GM23338 (cell line): ENCODE results near the gene GPN2. TPM values are rescaled to one million over a fixed set of nuclear protein-coding genes. Genes with fewer than 3 reads are reported as not detected.

ENCODE experiments used
- ATAC-seq: fragments of 200-7000 bp; cut with Tn5 transposase; 3 replicates; pipeline ENCODE4 v1.9.1; 2020
- DNase-seq: peaks from one replicate; pipeline ENCODE4 v3.0.0-alpha.2; 2015; ENCODE audit warnings: low spot score
- H2AFZ ChIP-seq: fragments of 200-600 bp; sonication (generic); 2 replicates; pipeline ENCODE4 v1.8.0; 2016; ENCODE audit warnings: antibody characterized with exemption, mild to moderate bottlenecking, moderate library complexity
- H3F3A ChIP-seq: fragments of 200-600 bp; sonication (generic); replicated peaks from 2 replicates; pipeline ENCODE4 v1.8.0; 2017; ENCODE audit warnings: antibody characterized with exemption, mixed run types, low read depth
- H3K27ac ChIP-seq: fragments of 200-600 bp; sonication (generic); 2 replicates; pipeline ENCODE4 v1.6.1; 2016; ENCODE audit warnings: low read depth
- H3K27me3 ChIP-seq: fragments of 200-600 bp; sonication (generic); 2 replicates; pipeline ENCODE4 v1.8.0; 2016; ENCODE audit warnings: mild to moderate bottlenecking, mixed run types, moderate library complexity; ENCODE audit not compliant: insufficient read depth
- H3K36me3 ChIP-seq: fragments of 200-600 bp; sonication (generic); 2 replicates; pipeline ENCODE4 v1.8.0; 2016; ENCODE audit warnings: mild to moderate bottlenecking; ENCODE audit not compliant: insufficient read depth
- H3K4me1 ChIP-seq: fragments of 200-600 bp; sonication (generic); 2 replicates; pipeline ENCODE4 v1.8.0; 2016; ENCODE audit warnings: mild to moderate bottlenecking, moderate library complexity; ENCODE audit not compliant: insufficient read depth
- H3K4me2 ChIP-seq: fragments of 200-600 bp; sonication (generic); 2 replicates; pipeline ENCODE4 v1.7.1; 2017; ENCODE audit warnings: mixed run types
- H3K4me3 ChIP-seq: fragments of 200-600 bp; sonication (generic); 2 replicates; pipeline ENCODE4 v1.6.1; 2016; ENCODE audit warnings: mixed run types
- H3K79me2 ChIP-seq: fragments of 200-600 bp; sonication (generic); replicated peaks from 2 replicates; pipeline ENCODE4 v1.8.0; 2017; ENCODE audit warnings: mild to moderate bottlenecking; ENCODE audit not compliant: insufficient read depth
- H3K9me2 ChIP-seq: fragments of 200-600 bp; sonication (generic); 2 replicates; pipeline ENCODE4 v1.8.0; 2017; ENCODE audit not compliant: insufficient read depth
- H4K20me1 ChIP-seq: fragments of 200-600 bp; sonication (generic); replicated peaks from 2 replicates; pipeline ENCODE4 v1.8.0; 2017; ENCODE audit warnings: mild to moderate bottlenecking; ENCODE audit not compliant: insufficient read depth
- H3K27ac Mint-ChIP-seq: 2 replicates; pipeline ENCODE4 v1.8.0; 2020; ENCODE audit warnings: inconsistent platforms, mild to moderate bottlenecking, moderate library complexity, mixed read lengths
- H3K27me3 Mint-ChIP-seq: 3 replicates; pipeline ENCODE4 v1.8.0; 2022; ENCODE audit warnings: low read depth, mild to moderate bottlenecking, moderate library complexity, mixed read lengths, inconsistent platforms; ENCODE audit not compliant: insufficient read depth, poor library complexity
- H3K36me3 Mint-ChIP-seq: 3 replicates; pipeline ENCODE4 v1.8.0; 2021; ENCODE audit warnings: low read depth, mild to moderate bottlenecking, inconsistent platforms, moderate library complexity, mixed read lengths
- H3K4me1 Mint-ChIP-seq: 3 replicates; pipeline ENCODE4 v1.8.0; 2020; ENCODE audit warnings: mild to moderate bottlenecking, inconsistent platforms, mixed read lengths
- H3K4me3 Mint-ChIP-seq: 3 replicates; pipeline ENCODE4 v1.8.0; 2021; ENCODE audit warnings: moderate library complexity, mild to moderate bottlenecking, inconsistent platforms, mixed read lengths
- H3K9me3 Mint-ChIP-seq: 3 replicates; pipeline ENCODE4 v1.8.0; 2020; ENCODE audit warnings: moderate library complexity, mild to moderate bottlenecking, inconsistent platforms, mixed read lengths
- CREB1 ChIP-seq: fragments of 250-450 bp; sonication (Bioruptor Pico); IDR thresholded peaks from 2 replicates; pipeline ENCODE4 v1.5.0; 2020; ENCODE audit warnings: low read depth, mild to moderate bottlenecking, moderate library complexity
- EZH2 ChIP-seq: fragments of 200-600 bp; sonication (generic); IDR thresholded peaks from one replicate; pipeline ENCODE4 v1.8.0; 2017; ENCODE audit warnings: antibody characterized with exemption, mild to moderate bottlenecking, low read depth; ENCODE audit not compliant: unreplicated experiment
- JUNB ChIP-seq: IDR thresholded peaks from one replicate; pipeline ENCODE4 v1.6.1; 2016; ENCODE audit warnings: antibody characterized with exemption; ENCODE audit not compliant: unreplicated experiment
- NANOG ChIP-seq: IDR thresholded peaks from 2 replicates; pipeline ENCODE4 v1.6.1; 2016; ENCODE audit warnings: antibody characterized with exemption, borderline replicate concordance
- POLR2AphosphoS5 ChIP-seq: IDR thresholded peaks from 2 replicates; pipeline ENCODE4 v1.6.1; 2016; ENCODE audit warnings: antibody characterized with exemption, low read depth
- STAT1 ChIP-seq: IDR thresholded peaks from one replicate; pipeline ENCODE4 v1.6.1; 2016; ENCODE audit warnings: antibody characterized with exemption; ENCODE audit not compliant: unreplicated experiment
- ZNF114 ChIP-seq: fragments of 250-450 bp; sonication (Bioruptor Pico); IDR thresholded peaks from 2 replicates; pipeline ENCODE4 v1.5.0; 2020; ENCODE audit warnings: mild to moderate bottlenecking, moderate library complexity
- ZNF331 ChIP-seq: fragments of 250-450 bp; sonication (Bioruptor Pico); IDR thresholded peaks from 2 replicates; pipeline ENCODE4 v1.5.0; 2020; ENCODE audit warnings: low read depth, mild to moderate bottlenecking, moderate library complexity
- polyA plus RNA-seq: library from polyadenylated mRNA; unstranded; fragments of >200 nt; fragmentation: Nextera tagmentation; extraction: Ambion mirVana; gene quantifications from 2 replicates; pipeline ENCODE4 v1.2.1, GENCODE V29; 2016
- total RNA-seq: library from RNA; depleted of rRNA; stranded (reverse); fragments of >200 nt; shearing (Covaris generic); gene quantifications from 2 replicates; pipeline ENCODE4 v1.2.3, GENCODE V29; 2014
- TF ChIP-seq, protein P1 (sequence below): fragments of 250-450 bp; sonication (Bioruptor Pico); IDR thresholded peaks from 2 replicates; pipeline ENCODE4 v1.5.0; 2020; ENCODE audit warnings: mild to moderate bottlenecking, moderate library complexity
- TF ChIP-seq, protein P2 (sequence below): IDR thresholded peaks from 2 replicates; pipeline ENCODE4 v1.6.1; 2016; ENCODE audit warnings: antibody characterized with exemption
- TF ChIP-seq, protein P3 (sequence below): IDR thresholded peaks from one replicate; pipeline ENCODE4 v1.6.1; 2018; ENCODE audit warnings: antibody characterized with exemption; ENCODE audit not compliant: unreplicated experiment

The GPN2 gene
- total and polyA plus RNA-seq, 2 experiments from 2014 or later: 10.1 to 19.4 TPM

DNA sequence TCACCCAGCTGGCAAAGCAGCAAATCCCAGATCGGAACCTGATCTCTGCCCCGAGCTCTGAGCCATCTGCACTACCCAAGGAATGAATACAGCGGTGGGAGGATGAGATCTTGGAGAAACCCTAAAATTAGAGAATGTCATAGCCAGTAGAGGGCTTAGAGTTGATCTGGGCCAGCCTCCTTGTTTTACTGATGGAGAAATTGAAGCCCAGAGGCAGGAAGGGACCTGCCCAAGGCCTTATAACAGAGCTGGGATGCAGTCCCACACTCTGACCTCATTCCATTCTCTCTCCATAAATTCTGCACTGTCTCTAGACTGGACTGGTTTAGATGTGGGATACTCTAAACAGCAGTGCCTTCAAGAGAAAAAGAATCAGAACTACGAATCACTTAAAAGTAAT lies 31.9 kb downstream of the GPN2 start (continued):
- TF ChIP-seq, protein P1, sequence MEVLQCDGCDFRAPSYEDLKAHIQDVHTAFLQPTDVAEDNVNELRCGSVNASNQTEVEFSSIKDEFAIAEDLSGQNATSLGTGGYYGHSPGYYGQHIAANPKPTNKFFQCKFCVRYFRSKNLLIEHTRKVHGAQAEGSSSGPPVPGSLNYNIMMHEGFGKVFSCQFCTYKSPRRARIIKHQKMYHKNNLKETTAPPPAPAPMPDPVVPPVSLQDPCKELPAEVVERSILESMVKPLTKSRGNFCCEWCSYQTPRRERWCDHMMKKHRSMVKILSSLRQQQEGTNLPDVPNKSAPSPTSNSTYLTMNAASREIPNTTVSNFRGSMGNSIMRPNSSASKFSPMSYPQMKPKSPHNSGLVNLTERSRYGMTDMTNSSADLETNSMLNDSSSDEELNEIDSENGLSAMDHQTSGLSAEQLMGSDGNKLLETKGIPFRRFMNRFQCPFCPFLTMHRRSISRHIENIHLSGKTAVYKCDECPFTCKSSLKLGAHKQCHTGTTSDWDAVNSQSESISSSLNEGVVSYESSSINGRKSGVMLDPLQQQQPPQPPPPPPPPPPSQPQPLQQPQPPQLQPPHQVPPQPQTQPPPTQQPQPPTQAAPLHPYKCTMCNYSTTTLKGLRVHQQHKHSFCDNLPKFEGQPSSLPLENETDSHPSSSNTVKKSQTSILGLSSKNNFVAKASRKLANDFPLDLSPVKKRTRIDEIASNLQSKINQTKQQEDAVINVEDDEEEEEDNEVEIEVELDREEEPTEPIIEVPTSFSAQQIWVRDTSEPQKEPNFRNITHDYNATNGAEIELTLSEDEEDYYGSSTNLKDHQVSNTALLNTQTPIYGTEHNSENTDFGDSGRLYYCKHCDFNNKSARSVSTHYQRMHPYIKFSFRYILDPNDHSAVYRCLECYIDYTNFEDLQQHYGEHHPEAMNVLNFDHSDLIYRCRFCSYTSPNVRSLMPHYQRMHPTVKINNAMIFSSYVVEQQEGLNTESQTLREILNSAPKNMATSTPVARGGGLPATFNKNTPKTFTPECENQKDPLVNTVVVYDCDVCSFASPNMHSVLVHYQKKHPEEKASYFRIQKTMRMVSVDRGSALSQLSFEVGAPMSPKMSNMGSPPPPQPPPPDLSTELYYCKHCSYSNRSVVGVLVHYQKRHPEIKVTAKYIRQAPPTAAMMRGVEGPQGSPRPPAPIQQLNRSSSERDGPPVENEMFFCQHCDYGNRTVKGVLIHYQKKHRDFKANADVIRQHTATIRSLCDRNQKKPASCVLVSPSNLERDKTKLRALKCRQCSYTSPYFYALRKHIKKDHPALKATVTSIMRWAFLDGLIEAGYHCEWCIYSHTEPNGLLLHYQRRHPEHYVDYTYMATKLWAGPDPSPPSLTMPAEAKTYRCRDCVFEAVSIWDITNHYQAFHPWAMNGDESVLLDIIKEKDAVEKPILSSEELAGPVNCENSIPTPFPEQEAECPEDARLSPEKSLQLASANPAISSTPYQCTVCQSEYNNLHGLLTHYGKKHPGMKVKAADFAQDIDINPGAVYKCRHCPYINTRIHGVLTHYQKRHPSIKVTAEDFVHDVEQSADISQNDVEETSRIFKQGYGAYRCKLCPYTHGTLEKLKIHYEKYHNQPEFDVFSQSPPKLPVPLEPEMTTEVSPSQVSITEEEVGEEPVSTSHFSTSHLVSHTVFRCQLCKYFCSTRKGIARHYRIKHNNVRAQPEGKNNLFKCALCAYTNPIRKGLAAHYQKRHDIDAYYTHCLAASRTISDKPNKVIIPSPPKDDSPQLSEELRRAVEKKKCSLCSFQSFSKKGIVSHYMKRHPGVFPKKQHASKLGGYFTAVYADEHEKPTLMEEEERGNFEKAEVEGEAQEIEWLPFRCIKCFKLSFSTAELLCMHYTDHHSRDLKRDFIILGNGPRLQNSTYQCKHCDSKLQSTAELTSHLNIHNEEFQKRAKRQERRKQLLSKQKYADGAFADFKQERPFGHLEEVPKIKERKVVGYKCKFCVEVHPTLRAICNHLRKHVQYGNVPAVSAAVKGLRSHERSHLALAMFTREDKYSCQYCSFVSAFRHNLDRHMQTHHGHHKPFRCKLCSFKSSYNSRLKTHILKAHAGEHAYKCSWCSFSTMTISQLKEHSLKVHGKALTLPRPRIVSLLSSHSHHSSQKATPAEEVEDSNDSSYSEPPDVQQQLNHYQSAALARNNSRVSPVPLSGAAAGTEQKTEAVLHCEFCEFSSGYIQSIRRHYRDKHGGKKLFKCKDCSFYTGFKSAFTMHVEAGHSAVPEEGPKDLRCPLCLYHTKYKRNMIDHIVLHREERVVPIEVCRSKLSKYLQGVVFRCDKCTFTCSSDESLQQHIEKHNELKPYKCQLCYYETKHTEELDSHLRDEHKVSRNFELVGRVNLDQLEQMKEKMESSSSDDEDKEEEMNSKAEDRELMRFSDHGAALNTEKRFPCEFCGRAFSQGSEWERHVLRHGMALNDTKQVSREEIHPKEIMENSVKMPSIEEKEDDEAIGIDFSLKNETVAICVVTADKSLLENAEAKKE (CRISPR knock-in tag): no peak
- TF ChIP-seq ZNF114: no peak

DNA sequence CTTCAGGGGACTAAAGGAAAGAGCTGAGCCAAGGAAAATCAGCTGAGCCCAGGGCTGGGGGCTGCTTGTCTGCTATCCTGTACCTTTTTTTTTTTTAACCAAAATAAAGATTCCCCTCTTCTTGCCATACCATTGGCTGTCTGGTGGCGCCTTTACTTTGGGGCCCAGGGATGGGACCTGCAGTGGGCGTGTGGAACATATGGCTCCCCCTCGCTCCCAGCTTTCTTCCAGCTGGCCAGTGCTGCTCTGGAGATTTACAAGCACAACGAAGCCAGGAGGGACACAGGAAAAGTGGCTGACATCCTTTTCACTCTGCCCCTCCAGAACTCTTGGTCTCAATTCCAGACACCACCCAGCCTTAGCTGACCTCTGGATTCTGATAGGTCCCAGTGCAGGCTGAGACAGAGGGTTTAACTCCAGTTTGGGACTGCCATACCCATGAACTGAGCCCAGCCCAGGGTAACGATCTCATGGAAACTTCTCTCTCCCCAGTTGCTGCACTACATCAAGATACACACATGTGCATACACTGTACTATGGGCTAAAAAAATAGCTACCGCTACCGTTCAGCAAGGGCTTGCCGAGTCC lies 32.5 kb downstream of the GPN2 start:
- no peaks in the 10 kb centered on the region for H3K9me3 Mint-ChIP-seq
- Histone ChIP-seq H3K4me1 (peaks cover 15% of the 10 kb centered on the region), H3K36me3 (no peaks in the 10 kb centered on the region), H2AFZ (no peak overlapping the region), H4K20me1 (no peaks in the 10 kb centered on the region), H3K4me2 (no peak overlapping the region), H3K4me3 (no peak overlapping the region), H3K79me2 (no peaks in the 10 kb centered on the region), H3K27me3 (no peaks in the 10 kb centered on the region), H3K27ac (no peak overlapping the region), H3K9me2 (no peaks in the 10 kb centered on the region), H3F3A (peaks cover 5% of the 10 kb centered on the region; the same call in 1 of the 2 replicates)
- H3K36me3 Mint-ChIP-seq: peaks cover 10% of the 10 kb centered on the region
- TF ChIP-seq ZNF331 (CRISPR knock-in tag): no peak
- TF ChIP-seq STAT1: no peak
- TF ChIP-seq ZNF114: no peak
- TF ChIP-seq POLR2AphosphoS5: no peak
- no peak for TF ChIP-seq CREB1
- TF ChIP-seq, protein P2, sequence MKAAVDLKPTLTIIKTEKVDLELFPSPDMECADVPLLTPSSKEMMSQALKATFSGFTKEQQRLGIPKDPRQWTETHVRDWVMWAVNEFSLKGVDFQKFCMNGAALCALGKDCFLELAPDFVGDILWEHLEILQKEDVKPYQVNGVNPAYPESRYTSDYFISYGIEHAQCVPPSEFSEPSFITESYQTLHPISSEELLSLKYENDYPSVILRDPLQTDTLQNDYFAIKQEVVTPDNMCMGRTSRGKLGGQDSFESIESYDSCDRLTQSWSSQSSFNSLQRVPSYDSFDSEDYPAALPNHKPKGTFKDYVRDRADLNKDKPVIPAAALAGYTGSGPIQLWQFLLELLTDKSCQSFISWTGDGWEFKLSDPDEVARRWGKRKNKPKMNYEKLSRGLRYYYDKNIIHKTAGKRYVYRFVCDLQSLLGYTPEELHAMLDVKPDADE: no peak
- no peak for TF ChIP-seq NANOG
- TF ChIP-seq EZH2: no peak
- TF ChIP-seq JUNB: no peak
- TF ChIP-seq, protein P3, sequence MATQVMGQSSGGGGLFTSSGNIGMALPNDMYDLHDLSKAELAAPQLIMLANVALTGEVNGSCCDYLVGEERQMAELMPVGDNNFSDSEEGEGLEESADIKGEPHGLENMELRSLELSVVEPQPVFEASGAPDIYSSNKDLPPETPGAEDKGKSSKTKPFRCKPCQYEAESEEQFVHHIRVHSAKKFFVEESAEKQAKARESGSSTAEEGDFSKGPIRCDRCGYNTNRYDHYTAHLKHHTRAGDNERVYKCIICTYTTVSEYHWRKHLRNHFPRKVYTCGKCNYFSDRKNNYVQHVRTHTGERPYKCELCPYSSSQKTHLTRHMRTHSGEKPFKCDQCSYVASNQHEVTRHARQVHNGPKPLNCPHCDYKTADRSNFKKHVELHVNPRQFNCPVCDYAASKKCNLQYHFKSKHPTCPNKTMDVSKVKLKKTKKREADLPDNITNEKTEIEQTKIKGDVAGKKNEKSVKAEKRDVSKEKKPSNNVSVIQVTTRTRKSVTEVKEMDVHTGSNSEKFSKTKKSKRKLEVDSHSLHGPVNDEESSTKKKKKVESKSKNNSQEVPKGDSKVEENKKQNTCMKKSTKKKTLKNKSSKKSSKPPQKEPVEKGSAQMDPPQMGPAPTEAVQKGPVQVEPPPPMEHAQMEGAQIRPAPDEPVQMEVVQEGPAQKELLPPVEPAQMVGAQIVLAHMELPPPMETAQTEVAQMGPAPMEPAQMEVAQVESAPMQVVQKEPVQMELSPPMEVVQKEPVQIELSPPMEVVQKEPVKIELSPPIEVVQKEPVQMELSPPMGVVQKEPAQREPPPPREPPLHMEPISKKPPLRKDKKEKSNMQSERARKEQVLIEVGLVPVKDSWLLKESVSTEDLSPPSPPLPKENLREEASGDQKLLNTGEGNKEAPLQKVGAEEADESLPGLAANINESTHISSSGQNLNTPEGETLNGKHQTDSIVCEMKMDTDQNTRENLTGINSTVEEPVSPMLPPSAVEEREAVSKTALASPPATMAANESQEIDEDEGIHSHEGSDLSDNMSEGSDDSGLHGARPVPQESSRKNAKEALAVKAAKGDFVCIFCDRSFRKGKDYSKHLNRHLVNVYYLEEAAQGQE: no peak
- no peak for DNase-seq
- H3K4me3 Mint-ChIP-seq: no peak overlapping the region
- H3K27me3 Mint-ChIP-seq: peaks cover 10% of the 10 kb centered on the region
- ATAC-seq: no peak
- no peak overlapping the region for H3K27ac Mint-ChIP-seq
- peaks cover 34% of the 10 kb centered on the region for H3K4me1 Mint-ChIP-seq
